Measurements from ENCODE around the gene CALU.

Gene CALU

GRCh38 chr7:128725531-128725930 is 13.6 kb upstream of the CALU start:
- no peak for DNase-seq

- DNase-seq, result no peak
These were observed 13.0 kb upstream of the CALU start for GRCh38 chr7:128726059-128726736.

- no peak for DNase-seq
These were observed 12.5 kb upstream of the CALU start for GRCh38 chr7:128726737-128727072.

- no peak for DNase-seq
These were observed 11.9 kb upstream of the CALU start for GRCh38 chr7:128727239-128727638.

GRCh38 chr7:128728598-128728997 is 10.6 kb upstream of the CALU start:
- DNase-seq, result no peak

- no peak for DNase-seq
These were observed 9.7 kb upstream of the CALU start for GRCh38 chr7:128729494-128729893.

- DNase-seq, result no peak
These were observed 8.0 kb upstream of the CALU start for GRCh38 chr7:128731184-128731583.

- DNase-seq, result no peak
These were observed 6.5 kb upstream of the CALU start for GRCh38 chr7:128732521-128733277.

GRCh38 chr7:128733278-128733645 is 5.9 kb upstream of the CALU start:
- no peak for DNase-seq

- DNase-seq, result no peak
These were observed 4.3 kb upstream of the CALU start for GRCh38 chr7:128734890-128735289.

GRCh38 chr7:128735436-128735835 is 3.7 kb upstream of the CALU start:
- DNase-seq, result no peak

GRCh38 chr7:128737441-128737840 is 1.7 kb upstream of the CALU start:
- DNase-seq, result no peak

GRCh38 chr7:128737867-128738385 is 1.2 kb upstream of the CALU start:
- DNase-seq, result no peak

- no peak for DNase-seq
These were observed 550 bp upstream of the CALU start for GRCh38 chr7:128738570-128739047.

GRCh38 chr7:128739990-128740682 is 977 bp downstream of the CALU start:
- DNase-seq, result no peak

- peak in 1 of 2 experiments; percentile 25 for DNase-seq
These were observed 1.8 kb downstream of the CALU start for GRCh38 chr7:128740996-128741395.

GRCh38 chr7:128741491-128741890 is 2.3 kb downstream of the CALU start:
- no peak for DNase-seq

GRCh38 chr7:128742206-128742605 is 3.0 kb downstream of the CALU start:
- no peak for DNase-seq

GRCh38 chr7:128743112-128743772 is 4.1 kb downstream of the CALU start:
- DNase-seq, result no peak

- DNase-seq, result no peak
These were observed 5.3 kb downstream of the CALU start for GRCh38 chr7:128744366-128744905.

- no peak for DNase-seq
These were observed 6.5 kb downstream of the CALU start for GRCh38 chr7:128745706-128746105.

GRCh38 chr7:128747327-128748079 is 8.3 kb downstream of the CALU start:
- DNase-seq, result no peak
